ENCODE results near the gene ASTE1.

Gene ASTE1

GRCh38 chr3:131026321-131027151 is at the start of gene ASTE1, which contains the start of gene NEK11:
Gene ASTE1, minus strand, starts transcription at chr3:131026825. Its CDS starts 1,519 bp downstream, at chr3:131025306.
Gene NEK11, plus strand, starts transcription at chr3:131026877. Its CDS starts 2,832 bp downstream, at chr3:131029709.
- TF ChIP-seq CTCF (IDR thresholded peaks at IDR 0.05): no peak
- Histone ChIP-seq H3K79me2 (peaks cover 20% of the 10 kb centered on the region), H3K4me2 (ENCODE audit: low read length) (peak within 1 kb of the TSS; percentile 73), H3K27ac (peak within 1 kb of the TSS; percentile 88), H3K4me3 (ENCODE audit: low read depth, low read length) (peak within 1 kb of the TSS; percentile 81), H3K9me3 (ENCODE audit: control insufficient read depth, low read length) (no peaks in the 10 kb centered on the region), H3K9ac (peak within 1 kb of the TSS; percentile 51), H2AFZ (peak within 1 kb of the TSS; percentile 94), H3K4me1 (peaks cover 17% of the 10 kb centered on the region), H3K36me3 (ENCODE audit: control insufficient read depth, insufficient read depth, low read length) (no peaks in the 10 kb centered on the region), H3K27me3 (ENCODE audit: control insufficient read depth, insufficient read depth, low read length) (no peaks in the 10 kb centered on the region)

- H2AFZ ChIP-seq: no peak overlapping the region
- H3K4me3 ChIP-seq (ENCODE audit: low read depth, low read length): no peak overlapping the region
- no peak overlapping the region for H3K27ac ChIP-seq
- no peaks in the 10 kb centered on the region for H3K9me3 ChIP-seq (ENCODE audit: control insufficient read depth, low read length)
- no peaks in the 10 kb centered on the region for H3K36me3 ChIP-seq (ENCODE audit: control insufficient read depth, insufficient read depth, low read length)
- H3K4me2 ChIP-seq (ENCODE audit: low read length): no peak overlapping the region
- TF ChIP-seq CTCF (IDR thresholded peaks at IDR 0.05): no peak
- H3K9ac ChIP-seq: no peak overlapping the region
- no peaks in the 10 kb centered on the region for H3K79me2 ChIP-seq
- no peaks in the 10 kb centered on the region for H3K27me3 ChIP-seq (ENCODE audit: control insufficient read depth, insufficient read depth, low read length)
- H3K4me1 ChIP-seq: peaks cover 8% of the 10 kb centered on the region
Measured at GRCh38 chr3:131075632-131076328, 49.2 kb upstream of the ASTE1 start.

GRCh38 chr3:131072845-131073244 is 46.2 kb upstream of the ASTE1 start:
- Histone ChIP-seq H3K9ac (no peak overlapping the region), H3K4me2 (ENCODE audit: low read length) (no peak overlapping the region), H3K36me3 (ENCODE audit: control insufficient read depth, insufficient read depth, low read length) (no peaks in the 10 kb centered on the region), H3K4me3 (ENCODE audit: low read depth, low read length) (no peak overlapping the region), H2AFZ (no peak overlapping the region), H3K9me3 (ENCODE audit: control insufficient read depth, low read length) (no peaks in the 10 kb centered on the region), H3K4me1 (peaks cover 8% of the 10 kb centered on the region), H3K27ac (no peak overlapping the region), H3K27me3 (ENCODE audit: control insufficient read depth, insufficient read depth, low read length) (no peaks in the 10 kb centered on the region), H3K79me2 (no peaks in the 10 kb centered on the region)
- TF ChIP-seq CTCF (IDR thresholded peaks at IDR 0.05): no peak

- TF ChIP-seq CTCF (IDR thresholded peaks at IDR 0.05): no peak
- Histone ChIP-seq H2AFZ (no peak overlapping the region), H3K4me2 (ENCODE audit: low read length) (no peak overlapping the region), H3K36me3 (ENCODE audit: control insufficient read depth, insufficient read depth, low read length) (no peaks in the 10 kb centered on the region), H3K9me3 (ENCODE audit: control insufficient read depth, low read length) (no peaks in the 10 kb centered on the region), H3K27ac (no peak overlapping the region), H3K4me1 (peaks cover 5% of the 10 kb centered on the region), H3K79me2 (no peaks in the 10 kb centered on the region), H3K4me3 (ENCODE audit: low read depth, low read length) (no peak overlapping the region), H3K9ac (no peak overlapping the region), H3K27me3 (ENCODE audit: control insufficient read depth, insufficient read depth, low read length) (no peaks in the 10 kb centered on the region)
Measured at GRCh38 chr3:131072099-131072559, 45.5 kb upstream of the ASTE1 start.

Measured in parathyroid adenoma (tissue), 2 donors.